ENCODE measurements around the gene CARMIL1. TPM values are rescaled to one million over a fixed set of nuclear protein-coding genes. Genes with fewer than 3 reads are reported as not detected.

CARMIL1 gene
- total and polyA plus RNA-seq, 10 donors, result 3.7 to 34.8 (median 9.3) TPM

GRCh38 chr6:25639653-25640052, 360.5 kb downstream of the CARMIL1 start:
- intact Hi-C loops (cut with DNase I; ENCODE audit: low total_unique reads), result no loop called here
- H3K27me3 ChIP-seq (replicated peaks in 1 of 7), result peaks cover 0 to 39% (median 6%) of the 10 kb centered on the region in 7 donors

DNA sequence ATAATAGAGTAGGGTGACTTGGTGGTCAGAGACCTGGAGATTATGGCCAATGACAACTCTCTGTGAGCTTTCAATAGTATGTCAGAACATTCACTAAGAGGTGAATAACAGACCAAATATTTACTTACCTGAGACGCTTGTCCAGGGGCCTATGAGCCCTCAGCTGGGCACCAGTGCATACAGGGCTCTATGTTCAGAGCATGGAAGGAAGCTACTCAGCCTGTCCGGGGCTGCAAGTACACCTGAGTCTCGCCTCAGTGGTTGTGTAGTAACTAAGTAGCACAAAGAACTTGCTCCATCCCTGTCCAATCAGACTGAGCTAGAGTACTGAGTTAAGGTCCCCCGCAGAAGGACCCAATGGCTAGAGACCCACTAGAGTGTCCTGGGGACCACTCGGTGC, 361.3 kb downstream of the CARMIL1 start:
- Histone ChIP-seq H3K36me3 (no peaks in the 10 kb centered on the region), H3K4me3 (no peak overlapping the region), H3K27ac (no peak overlapping the region), H3K27me3 (replicated peaks in 1 of 7) (peaks cover 0 to 39% (median 6%) of the 10 kb centered on the region in 7 donors), H3K9me3 (peaks cover 0 to 12% (median 0%) of the 10 kb centered on the region in 8 donors), H3K4me1 (no peaks in the 10 kb centered on the region)
- DNase-seq, result no peak
- WGBS, 5 donors, result 75 to 93% (median 85%) methylated on average over 5 of the region's 5 CpGs
- TF ChIP-seq POLR2AphosphoS5 (IDR thresholded peaks at IDR 0.05), result no peak
- TF ChIP-seq POLR2A (IDR thresholded peaks at IDR 0.05), result no peak
- TF ChIP-seq CTCF (IDR thresholded peaks at IDR 0.05 in 8 of 11, conservative IDR thresholded peaks at IDR 0.05 in 3 of 11), result no peak
- intact Hi-C loops (cut with DNase I; ENCODE audit: low total_unique reads), result no loop called here

More at GRCh38 chr6:25639653-25640052, 360.5 kb downstream of the CARMIL1 start:
- WGBS, 5 donors, result 77 to 92% (median 83%) methylated on average over 4 of the region's 4 CpGs
- DNase-seq, result no peak
- Histone ChIP-seq H3K4me3 (no peak overlapping the region), H3K9me3 (peaks cover 0 to 12% (median 0%) of the 10 kb centered on the region in 8 donors), H3K36me3 (no peaks in the 10 kb centered on the region), H3K4me1 (no peaks in the 10 kb centered on the region), H3K27ac (no peak overlapping the region)
- no peak for TF ChIP-seq CTCF (IDR thresholded peaks at IDR 0.05 in 8 of 11, conservative IDR thresholded peaks at IDR 0.05 in 3 of 11)
- TF ChIP-seq POLR2A (IDR thresholded peaks at IDR 0.05), result no peak
- TF ChIP-seq POLR2AphosphoS5 (IDR thresholded peaks at IDR 0.05), result no peak

DNA sequence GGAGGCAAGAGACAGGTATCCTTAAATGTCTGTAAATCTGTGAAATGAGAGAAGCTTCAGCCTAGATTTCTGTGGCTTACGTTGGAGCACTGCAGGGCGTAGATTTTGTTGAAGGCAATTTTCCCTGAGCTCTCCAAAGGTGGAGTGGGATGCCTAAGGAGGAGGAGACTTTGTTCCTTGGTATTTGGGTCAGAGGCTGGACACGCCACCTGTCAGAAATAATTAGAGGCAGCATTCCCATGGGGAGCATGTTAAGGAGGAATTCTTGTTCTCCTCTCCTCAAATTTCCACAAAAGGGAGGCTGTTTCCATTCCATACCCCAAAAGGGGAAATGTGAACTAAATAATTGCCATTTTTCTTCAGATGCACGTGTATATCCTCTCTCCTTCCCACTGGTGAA, 361.7 kb downstream of the CARMIL1 start:
- H3K4me1 ChIP-seq, result no peaks in the 10 kb centered on the region
- DNase-seq, result no peak
- H3K36me3 ChIP-seq, result no peaks in the 10 kb centered on the region
- intact Hi-C loops (cut with DNase I; ENCODE audit: low total_unique reads), result no loop called here
- H3K27me3 ChIP-seq (replicated peaks in 1 of 7), result peaks cover 0 to 37% (median 6%) of the 10 kb centered on the region in 7 donors
- TF ChIP-seq POLR2AphosphoS5 (IDR thresholded peaks at IDR 0.05) (no peak), POLR2A (IDR thresholded peaks at IDR 0.05) (no peak), CTCF (IDR thresholded peaks at IDR 0.05 in 8 of 11, conservative IDR thresholded peaks at IDR 0.05 in 3 of 11) (no peak)
- H3K27ac ChIP-seq, result no peak overlapping the region
- peaks cover 0 to 12% (median 0%) of the 10 kb centered on the region in 8 donors for H3K9me3 ChIP-seq
- WGBS, 5 donors, result 79 to 87% (median 84%) methylated on average over 4 of the region's 4 CpGs
- no peak overlapping the region for H3K4me3 ChIP-seq

GRCh38 chr6:25641377-25641776, 362.2 kb downstream of the CARMIL1 start:
- Histone ChIP-seq H3K9me3 (peaks cover 0 to 12% (median 0%) of the 10 kb centered on the region in 8 donors), H3K4me1 (no peaks in the 10 kb centered on the region), H3K27me3 (replicated peaks in 1 of 7) (peaks cover 0 to 35% (median 6%) of the 10 kb centered on the region in 7 donors), H3K4me3 (no peak overlapping the region), H3K36me3 (no peaks in the 10 kb centered on the region), H3K27ac (no peak overlapping the region)
- 61 to 77% (median 75%) methylated on average over 5 of the region's 5 CpGs for WGBS, 5 donors
- intact Hi-C loops (cut with DNase I; ENCODE audit: low total_unique reads), result no loop called here
- TF ChIP-seq POLR2AphosphoS5 (IDR thresholded peaks at IDR 0.05) (no peak), POLR2A (IDR thresholded peaks at IDR 0.05) (no peak), CTCF (IDR thresholded peaks at IDR 0.05 in 8 of 11, conservative IDR thresholded peaks at IDR 0.05 in 3 of 11) (no peak)
- no peak for DNase-seq

All from spleen (tissue), 11 donors.